Astrocyte (in vitro differentiated cells and primary cell): ENCODE data around the gene FBXL19. TPM values are rescaled to one million over a fixed set of nuclear protein-coding genes. Genes with fewer than 3 reads are reported as not detected.
A peak's percentile ranks its signal among the peaks of the same experiment; 100 is the strongest.

Source experiments
- DNase-seq: peaks from one replicate; pipeline ENCODE4 v3.0.0-alpha.2; 2010; ENCODE audit warnings: low read depth
- FAIRE-seq: peaks from 2 replicates; lab custom pipeline; 2011; peaks lifted over from hg19 to GRCh38; lab: Jason Lieb, UNC
- H2AFZ ChIP-seq: 2 replicates; pipeline ENCODE4 v1.6.0; 2012; ENCODE audit warnings: low read depth, low read length, inconsistent platforms
- H3K27ac ChIP-seq: 2 replicates; pipeline ENCODE4 v1.5.1; 2011; ENCODE audit warnings: low read depth, low read length, inconsistent platforms
- H3K27me3 ChIP-seq: 2 replicates; pipeline ENCODE4 v1.6.0; 2011; ENCODE audit warnings: low read length, inconsistent platforms; ENCODE audit not compliant: insufficient read depth
- H3K36me3 ChIP-seq: 2 replicates; pipeline ENCODE4 v1.5.1; 2011; ENCODE audit warnings: low read length, inconsistent platforms; ENCODE audit not compliant: insufficient read depth
- H3K4me1 ChIP-seq: 2 replicates; pipeline ENCODE4 v1.5.1; 2011; ENCODE audit warnings: low read length, inconsistent platforms; ENCODE audit not compliant: insufficient read depth
- H3K4me2 ChIP-seq: 2 replicates; pipeline ENCODE4 v1.6.0; 2012; ENCODE audit warnings: low read length, inconsistent platforms
- H3K4me3 ChIP-seq: 2 replicates; pipeline ENCODE4 v1.5.1; 2011; ENCODE audit warnings: low read depth, mild to moderate bottlenecking, low read length, inconsistent platforms; ENCODE audit not compliant: insufficient read depth
- H3K79me2 ChIP-seq: 2 replicates; pipeline ENCODE4 v1.6.0; 2012; ENCODE audit warnings: mild to moderate bottlenecking, low read length, inconsistent platforms; ENCODE audit not compliant: insufficient read depth
- H3K9ac ChIP-seq: 2 replicates; pipeline ENCODE4 v1.6.0; 2012; ENCODE audit warnings: mild to moderate bottlenecking, low read length, inconsistent platforms
- H3K9me3 ChIP-seq: 2 replicates; pipeline ENCODE4 v1.5.1; 2012; ENCODE audit warnings: low read depth, mild to moderate bottlenecking, low read length, inconsistent platforms; ENCODE audit not compliant: insufficient read depth
- H4K20me1 ChIP-seq: 2 replicates; pipeline ENCODE4 v1.6.0; 2012; ENCODE audit warnings: low read length, inconsistent platforms; ENCODE audit not compliant: insufficient read depth
- H3K27ac Mint-ChIP-seq: one replicate; pipeline ENCODE4 v1.8.0; 2021; ENCODE audit warnings: mild to moderate bottlenecking, mixed read lengths; ENCODE audit not compliant: unreplicated experiment
- H3K27me3 Mint-ChIP-seq: one replicate; pipeline ENCODE4 v1.8.0; 2021; ENCODE audit warnings: low read depth, mixed read lengths; ENCODE audit not compliant: unreplicated experiment
- H3K36me3 Mint-ChIP-seq: one replicate; pipeline ENCODE4 v1.8.0; 2021; ENCODE audit warnings: low read depth, mixed read lengths; ENCODE audit not compliant: unreplicated experiment
- H3K4me1 Mint-ChIP-seq: one replicate; pipeline ENCODE4 v1.8.0; 2021; ENCODE audit warnings: low read depth, mixed read lengths; ENCODE audit not compliant: unreplicated experiment
- H3K4me3 Mint-ChIP-seq: one replicate; pipeline ENCODE4 v1.8.0; 2021; ENCODE audit warnings: mild to moderate bottlenecking, moderate library complexity, mixed read lengths; ENCODE audit not compliant: unreplicated experiment
- H3K9me3 Mint-ChIP-seq: one replicate; pipeline ENCODE4 v1.8.0; 2021; ENCODE audit warnings: mild to moderate bottlenecking, mixed read lengths; ENCODE audit not compliant: unreplicated experiment
- EZH2 ChIP-seq: IDR thresholded peaks from 2 replicates; pipeline ENCODE4 v1.6.1; 2012; ENCODE audit warnings: mild to moderate bottlenecking, low read length, inconsistent platforms; ENCODE audit not compliant: insufficient read depth
- total RNA-seq: library from RNA; stranded (reverse); gene quantifications from 2 replicates; pipeline ENCODE4 v1.2.1, GENCODE V29; 2021
- TF ChIP-seq, protein P1 (sequence below): IDR thresholded peaks from 2 replicates; pipeline ENCODE4 v1.5.1; 2011; ENCODE audit warnings: low read depth, mild to moderate bottlenecking, inconsistent platforms, low read length, moderate library complexity; ENCODE audit not compliant: insufficient read depth

Gene FBXL19
- total RNA-seq, 1 donor from 2014 or later, result 42.5 TPM

DNA sequence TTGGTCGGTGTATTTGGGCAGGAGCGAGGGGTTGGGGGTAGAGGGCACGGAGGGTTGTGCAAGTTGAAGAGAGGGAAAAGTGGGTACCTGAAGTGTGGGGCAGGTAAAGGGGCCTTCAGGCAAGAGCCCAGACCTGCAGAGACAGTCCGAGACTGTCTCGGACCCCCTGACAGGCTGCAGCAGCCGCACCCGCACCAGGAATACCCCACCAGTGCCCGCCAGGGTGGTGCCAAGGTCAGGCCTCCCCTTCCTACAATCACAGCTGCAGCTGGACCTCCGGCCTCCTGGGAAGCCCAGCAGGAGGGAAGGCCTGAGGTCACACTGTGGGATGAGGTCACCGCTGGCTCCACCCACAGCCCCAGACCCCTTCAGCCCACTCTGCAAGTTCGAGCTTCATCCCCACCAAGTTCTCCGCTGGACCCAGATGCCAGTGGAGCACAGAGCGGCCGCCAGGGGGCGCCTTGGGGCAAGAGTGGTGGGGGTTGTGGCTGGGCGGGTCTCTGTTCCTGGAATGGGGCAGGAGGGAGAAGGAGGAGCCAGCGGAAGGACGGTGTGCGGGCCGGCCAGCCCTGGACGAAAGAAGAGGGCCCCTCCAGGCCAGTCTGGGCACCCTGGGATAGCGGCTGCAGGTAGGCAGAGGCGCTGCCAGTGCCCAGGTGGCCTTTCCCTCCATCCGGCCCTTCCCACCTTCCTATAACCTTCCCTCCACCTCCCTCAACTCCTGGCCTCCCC lies 61.5 kb downstream of the FBXL19 start, which contains the start of gene HSD3B7:
Gene HSD3B7 (plus strand): TSS at position 539 of the 732 bp plus-strand sequence. CDS start 452 bp downstream, outside the sequence.
- no peaks in the 10 kb centered on the region for H3K9me3 Mint-ChIP-seq
- DNase-seq (peak; percentile 47), FAIRE-seq (no peak)
- Histone ChIP-seq H3K79me2 (no peaks in the 10 kb centered on the region), H4K20me1 (peaks cover 6% of the 10 kb centered on the region), H3K36me3 (peaks cover 7% of the 10 kb centered on the region), H3K9me3 (no peaks in the 10 kb centered on the region), H3K4me1 (peaks cover 10% of the 10 kb centered on the region), H3K27ac (no peak within 1 kb of the TSS), H3K27me3 (no peaks in the 10 kb centered on the region), H3K9ac (peak within 1 kb of the TSS; percentile 68), H2AFZ (peak within 1 kb of the TSS; percentile 32), H3K4me3 (no peak within 1 kb of the TSS), H3K4me2 (peak within 1 kb of the TSS; percentile 80)
- peaks cover 11% of the 10 kb centered on the region for H3K36me3 Mint-ChIP-seq
- TF ChIP-seq EZH2, result no peak
- TF ChIP-seq, protein P1, sequence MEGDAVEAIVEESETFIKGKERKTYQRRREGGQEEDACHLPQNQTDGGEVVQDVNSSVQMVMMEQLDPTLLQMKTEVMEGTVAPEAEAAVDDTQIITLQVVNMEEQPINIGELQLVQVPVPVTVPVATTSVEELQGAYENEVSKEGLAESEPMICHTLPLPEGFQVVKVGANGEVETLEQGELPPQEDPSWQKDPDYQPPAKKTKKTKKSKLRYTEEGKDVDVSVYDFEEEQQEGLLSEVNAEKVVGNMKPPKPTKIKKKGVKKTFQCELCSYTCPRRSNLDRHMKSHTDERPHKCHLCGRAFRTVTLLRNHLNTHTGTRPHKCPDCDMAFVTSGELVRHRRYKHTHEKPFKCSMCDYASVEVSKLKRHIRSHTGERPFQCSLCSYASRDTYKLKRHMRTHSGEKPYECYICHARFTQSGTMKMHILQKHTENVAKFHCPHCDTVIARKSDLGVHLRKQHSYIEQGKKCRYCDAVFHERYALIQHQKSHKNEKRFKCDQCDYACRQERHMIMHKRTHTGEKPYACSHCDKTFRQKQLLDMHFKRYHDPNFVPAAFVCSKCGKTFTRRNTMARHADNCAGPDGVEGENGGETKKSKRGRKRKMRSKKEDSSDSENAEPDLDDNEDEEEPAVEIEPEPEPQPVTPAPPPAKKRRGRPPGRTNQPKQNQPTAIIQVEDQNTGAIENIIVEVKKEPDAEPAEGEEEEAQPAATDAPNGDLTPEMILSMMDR, result peak; percentile 67
- no peaks in the 10 kb centered on the region for H3K27me3 Mint-ChIP-seq
- peaks cover 7% of the 10 kb centered on the region for H3K4me1 Mint-ChIP-seq
- H3K27ac Mint-ChIP-seq, result no peak within 1 kb of the TSS
- peak within 1 kb of the TSS; percentile 67 for H3K4me3 Mint-ChIP-seq

DNA sequence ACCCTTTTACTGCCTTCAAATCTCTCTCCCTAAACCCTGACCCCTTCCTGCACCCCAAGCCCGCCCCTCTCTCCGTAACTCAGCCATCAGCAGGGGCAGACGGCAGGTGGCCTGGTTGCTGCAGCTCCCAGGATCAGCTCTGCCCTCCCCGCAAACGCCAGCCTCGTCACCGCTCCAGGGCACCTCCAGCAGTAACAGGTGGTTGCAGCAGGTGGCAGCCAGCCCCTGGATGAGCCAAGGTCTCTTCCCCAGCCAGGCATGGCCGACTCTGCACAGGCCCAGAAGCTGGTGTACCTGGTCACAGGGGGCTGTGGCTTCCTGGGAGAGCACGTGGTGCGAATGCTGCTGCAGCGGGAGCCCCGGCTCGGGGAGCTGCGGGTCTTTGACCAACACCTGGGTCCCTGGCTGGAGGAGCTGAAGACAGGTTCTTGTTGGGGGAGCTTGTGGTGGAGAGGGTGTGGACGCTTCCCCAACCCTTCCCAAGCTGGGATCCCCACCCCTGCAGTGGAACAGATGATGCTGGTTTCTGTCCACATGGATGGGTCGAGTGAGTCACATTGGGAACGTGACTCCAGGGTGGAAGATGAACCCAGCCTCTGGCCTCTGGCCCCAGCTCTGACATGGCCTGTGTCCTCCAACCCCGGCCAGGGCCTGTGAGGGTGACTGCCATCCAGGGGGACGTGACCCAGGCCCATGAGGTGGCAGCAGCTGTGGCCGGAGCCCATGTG lies 62.2 kb downstream of the FBXL19 start:
- H3K9ac ChIP-seq, result peak overlapping the region; percentile 68
- peaks cover 11% of the 10 kb centered on the region for H3K36me3 Mint-ChIP-seq
- peak overlapping the region; percentile 32 for H2AFZ ChIP-seq
- peaks cover 4% of the 10 kb centered on the region for H3K36me3 ChIP-seq
- peak overlapping the region; percentile 67 for H3K4me3 Mint-ChIP-seq
- peaks cover 10% of the 10 kb centered on the region for H3K4me1 ChIP-seq
- H3K27me3 ChIP-seq, result no peaks in the 10 kb centered on the region
- H3K27ac Mint-ChIP-seq, result no peak overlapping the region
- TF ChIP-seq, protein P1, result no peak
- TF ChIP-seq EZH2, result no peak
- H3K27me3 Mint-ChIP-seq, result no peaks in the 10 kb centered on the region
- no peaks in the 10 kb centered on the region for H3K9me3 ChIP-seq
- H3K4me1 Mint-ChIP-seq, result peaks cover 7% of the 10 kb centered on the region
- peaks cover 6% of the 10 kb centered on the region for H4K20me1 ChIP-seq
- no peak overlapping the region for H3K4me3 ChIP-seq
- no peaks in the 10 kb centered on the region for H3K9me3 Mint-ChIP-seq
- H3K27ac ChIP-seq, result no peak overlapping the region
- H3K79me2 ChIP-seq, result no peaks in the 10 kb centered on the region
- H3K4me2 ChIP-seq, result peak overlapping the region; percentile 80
- DNase-seq, result no peak
- no peak for FAIRE-seq
